Fibroblast of the aortic adventitia (primary cell): Measurements from ENCODE around the gene RILPL2. TPM values are rescaled to one million over a fixed set of nuclear protein-coding genes. Genes with fewer than 3 reads are reported as not detected.
A peak's percentile ranks its signal among the peaks of the same experiment; 100 is the strongest.

Source experiments
- DNase-seq: peaks from one replicate; pipeline ENCODE4 v3.0.0-alpha.2; 2010; ENCODE audit warnings: low read depth
- H3K4me3 ChIP-seq: 2 replicates; pipeline ENCODE4 v1.5.1; 2011; ENCODE audit warnings: low read depth, mild to moderate bottlenecking, control low read depth, low read length, moderate library complexity
- CTCF ChIP-seq: IDR thresholded peaks from 2 replicates; pipeline ENCODE4 v1.5.1; 2011; ENCODE audit warnings: mild to moderate bottlenecking, low read length, control low read depth, inconsistent platforms; ENCODE audit not compliant: insufficient read depth
- total RNA-seq: library from RNA; depleted of rRNA; stranded (reverse); fragments of >200 nt; gene quantifications from 2 replicates; pipeline ENCODE4 v1.2.3, GENCODE V29; 2012; ENCODE audit warnings: low replicate concordance

RILPL2 gene
- total RNA-seq, 1 donor = 3.6 TPM

GRCh38 chr12:123449856-123450255 is 13.4 kb upstream of the RILPL2 start:
- TF ChIP-seq CTCF = no peak
- H3K4me3 ChIP-seq = no peak overlapping the region
- no peak for DNase-seq

GRCh38 chr12:123449249-123449733 is 12.8 kb upstream of the RILPL2 start:
- H3K4me3 ChIP-seq = no peak overlapping the region
- TF ChIP-seq CTCF = no peak
- no peak for DNase-seq

GRCh38 chr12:123446333-123446713 is 9.8 kb upstream of the RILPL2 start:
- H3K4me3 ChIP-seq = no peak overlapping the region
- no peak for TF ChIP-seq CTCF
- DNase-seq = no peak

- TF ChIP-seq CTCF = no peak
- DNase-seq = peak; percentile 90
Measured at GRCh38 chr12:123445388-123446332, 9.2 kb upstream of the RILPL2 start.

GRCh38 chr12:123444092-123445026 is 7.9 kb upstream of the RILPL2 start:
- TF ChIP-seq CTCF = no peak
- peak; percentile 88 for DNase-seq
- H3K4me3 ChIP-seq = no peak overlapping the region

More at GRCh38 chr12:123445388-123446332, 9.2 kb upstream of the RILPL2 start:
- no peak overlapping the region for H3K4me3 ChIP-seq

GRCh38 chr12:123442774-123443173 is 6.3 kb upstream of the RILPL2 start:
- TF ChIP-seq CTCF = no peak
- no peak for DNase-seq
- no peak overlapping the region for H3K4me3 ChIP-seq
